HepG2 (cell line): ENCODE results near the gene KDM7A. TPM values are rescaled to one million over a fixed set of nuclear protein-coding genes. Genes with fewer than 3 reads are reported as not detected.

Experiments used
- ATAC-seq: fragments of 200-7000 bp; cut with Tn5 transposase; 3 replicates; pipeline ENCODE4 v1.9.1; 2020; ENCODE audit warnings: mild to moderate bottlenecking, moderate library complexity
- BruUV-seq: library from RNA; stranded (reverse); fragments of 400-500 nt; replicated peaks from 2 replicates; lab custom pipeline; 2021; lab: Mats Ljungman, UMichigan
- CTCF ChIA-PET: fragments of 300-600 bp; formaldehyde crosslinking; extraction: SDS; loops from one replicate; lab custom pipeline; 2021; ENCODE audit warnings: low total read pairs, inconsistent platforms, low intra/inter-chr PET ratio; lab: Yijun Ruan, JAX
- POLR2A ChIA-PET: fragments of 350-600 bp; sonication (Branson Sonifier 250); formaldehyde crosslinking; loops from one replicate; lab custom pipeline; 2020; ENCODE audit warnings: antibody characterized with exemption, inconsistent platforms; lab: Yijun Ruan, JAX
- DNase-seq: peaks from one replicate; pipeline ENCODE4 v3.0.0-alpha.2; 2015; ENCODE audit warnings: low spot score
- FAIRE-seq: peaks from 3 replicates; lab custom pipeline; 2011; peaks lifted over from hg19 to GRCh38; lab: Jason Lieb, UNC
- H2AFZ ChIP-seq: one replicate; pipeline ENCODE4 v1.6.1; 2011; ENCODE audit warnings: low read length, inconsistent platforms
- H3K27ac ChIP-seq: fragments of 300-600 bp; 3 replicates; pipeline ENCODE4 v1.8.0; 2011; ENCODE audit warnings: mixed run types, mild to moderate bottlenecking, mixed read lengths, low read length, inconsistent platforms; ENCODE audit not compliant: insufficient read depth; ENCODE audit errors: extremely low read length
- H3K27me3 ChIP-seq, 2 experiments: fragments of 200-600 bp in 1 of 2; 2 replicates in 1 of 2; 3 replicates in 1 of 2; pipeline versions ENCODE4 v1.6.0 to v1.8.0; 2011; ENCODE audit warnings: low read length in 2 of 2, mild to moderate bottlenecking in 2 of 2, moderate library complexity in 2 of 2, inconsistent platforms in 1 of 2; ENCODE audit not compliant: insufficient read depth in 2 of 2, control insufficient read depth in 1 of 2
- H3K36me3 ChIP-seq, 2 experiments: fragments of 200-600 bp in 1 of 2; replicated peaks in 1 of 2; 2 replicates in 1 of 2; 3 replicates in 1 of 2; pipeline versions ENCODE4 v1.5.1 to v1.8.0; 2011; ENCODE audit warnings: low read length in 2 of 2, inconsistent platforms in 1 of 2; ENCODE audit not compliant: insufficient read depth in 2 of 2, control insufficient read depth in 1 of 2
- H3K4me1 ChIP-seq: 2 replicates; pipeline ENCODE4 v1.5.1; 2012; ENCODE audit warnings: low read length, inconsistent platforms; ENCODE audit not compliant: insufficient read depth
- H3K4me2 ChIP-seq: 2 replicates; pipeline ENCODE4 v1.6.0; 2011; ENCODE audit warnings: low read depth, low read length, inconsistent platforms
- H3K4me3 ChIP-seq, 3 experiments: fragments of 200-600 bp in 1 of 3; sonication (generic), shearing (Covaris generic) in 1 of 3; replicated peaks in 1 of 3; 2 replicates each; pipeline ENCODE4 v1.5.1; 2011 to 2016; ENCODE audit warnings: low read length in 3 of 3, inconsistent platforms in 2 of 3, low read depth in 2 of 3, mild to moderate bottlenecking in 2 of 3, control low read depth in 1 of 3, mixed read lengths in 1 of 3; ENCODE audit not compliant: insufficient read depth in 1 of 3
- H3K79me2 ChIP-seq: one replicate; pipeline ENCODE4 v1.6.1; 2011; ENCODE audit warnings: low read length, inconsistent platforms; ENCODE audit not compliant: insufficient read depth
- H3K9ac ChIP-seq: 2 replicates; pipeline ENCODE4 v1.6.0; 2011; ENCODE audit warnings: mild to moderate bottlenecking, low read depth, low read length, inconsistent platforms; ENCODE audit not compliant: insufficient read depth
- H3K9me3 ChIP-seq: 2 replicates; pipeline ENCODE4 v1.5.1; 2012; ENCODE audit warnings: mild to moderate bottlenecking, low read length
- H4K20me1 ChIP-seq: 2 replicates; pipeline ENCODE4 v1.6.0; 2011; ENCODE audit warnings: inconsistent platforms, mild to moderate bottlenecking, low read length, moderate library complexity; ENCODE audit not compliant: insufficient read depth
- RXRA ChIP-seq: sonication (generic); formaldehyde crosslinking; IDR thresholded peaks from 2 replicates; pipeline ENCODE4 v1.5.1; 2020; ENCODE audit warnings: missing genetic modification reagents
- TBX2 ChIP-seq: sonication (generic); formaldehyde crosslinking; IDR thresholded peaks from 2 replicates; pipeline ENCODE4 v1.5.0; 2020; ENCODE audit warnings: missing genetic modification reagents, mild to moderate bottlenecking, borderline replicate concordance
- TEAD3 ChIP-seq: optimal IDR thresholded peaks from 2 replicates; pipeline ENCODE3; 2016; ENCODE audit warnings: borderline replicate concordance
- WIZ ChIP-seq: sonication (generic); formaldehyde crosslinking; IDR thresholded peaks from 2 replicates; pipeline ENCODE4 v1.5.1; 2020; ENCODE audit warnings: mild to moderate bottlenecking, missing genetic modification reagents
- ZBTB38 ChIP-seq: sonication (generic); formaldehyde crosslinking; IDR thresholded peaks from 2 replicates; pipeline ENCODE4 v1.5.1; 2020; ENCODE audit warnings: mild to moderate bottlenecking, missing genetic modification reagents
- ZNF839 ChIP-seq: sonication (generic); formaldehyde crosslinking; IDR thresholded peaks from 2 replicates; pipeline ENCODE4 v1.4.0; 2020; ENCODE audit warnings: missing genetic modification reagents, mild to moderate bottlenecking, borderline replicate concordance
- WGBS: methylation state at CpG from one replicate; pipeline ENCODE4 v1.1.6; 2017; ENCODE audit warnings: low lambda C conversion rate; 5-methylcytosine and 5-hydroxymethylcytosine counted together
- in situ Hi-C: cut with HindIII; loops from 2 replicates; pipeline ENCODE4 v1.10.0; 2017; ENCODE audit warnings: low pct_unique_long_range_greater_than_20kb; ENCODE audit not compliant: extremely low pct_ligation_motif_present
- intact Hi-C: fragments of 100-400 bp; cut with micrococcal nuclease; formaldehyde crosslinking; loops from one replicate; pipeline ENCODE4 v1.10.0; 2022; ENCODE audit not compliant: unreplicated experiment
- polyA plus RNA-seq, 8 experiments: library from polyadenylated mRNA; depleted of rRNA in 3 of 8; stranded (reverse) in 7 of 8; unstranded in 1 of 8; fragments of >200 nt; fragmentation: Illumina TruSeq in 4 of 8; extraction: Trizol in 4 of 8; gene quantifications; 2 replicates each; pipeline versions ENCODE4 v1.2.1 to v1.2.3, GENCODE V29; 2011 to 2016; ENCODE audit warnings: low read depth in 4 of 8, missing spikeins in 1 of 8, mixed read lengths in 1 of 8; ENCODE audit not compliant: insufficient read depth in 1 of 8
- total RNA-seq, 5 experiments: library from RNA; depleted of rRNA; stranded (reverse); fragments of >200 nt; fragmentation: Illumina TruSeq; extraction: Trizol; gene quantifications; 2 replicates each; pipeline ENCODE4 v1.2.3, GENCODE V29; 2016; ENCODE audit warnings: low read depth in 1 of 5
- TF ChIP-seq, protein P1 (sequence below): sonication (generic); formaldehyde crosslinking; IDR thresholded peaks from 2 replicates; pipeline ENCODE4 v1.5.1; 2020; ENCODE audit warnings: mild to moderate bottlenecking, missing genetic modification reagents, moderate library complexity
- TF ChIP-seq, protein P2 (sequence below): sonication (generic); formaldehyde crosslinking; IDR thresholded peaks from 2 replicates; pipeline ENCODE4 v1.4.0; 2020; ENCODE audit warnings: mild to moderate bottlenecking, missing genetic modification reagents

KDM7A gene
- total and polyA plus RNA-seq, 2 of the 13 experiments (the other 11 are each of a cell fraction or from before 2014, with no cell fraction given) = 10.8 to 16.8 TPM

DNA sequence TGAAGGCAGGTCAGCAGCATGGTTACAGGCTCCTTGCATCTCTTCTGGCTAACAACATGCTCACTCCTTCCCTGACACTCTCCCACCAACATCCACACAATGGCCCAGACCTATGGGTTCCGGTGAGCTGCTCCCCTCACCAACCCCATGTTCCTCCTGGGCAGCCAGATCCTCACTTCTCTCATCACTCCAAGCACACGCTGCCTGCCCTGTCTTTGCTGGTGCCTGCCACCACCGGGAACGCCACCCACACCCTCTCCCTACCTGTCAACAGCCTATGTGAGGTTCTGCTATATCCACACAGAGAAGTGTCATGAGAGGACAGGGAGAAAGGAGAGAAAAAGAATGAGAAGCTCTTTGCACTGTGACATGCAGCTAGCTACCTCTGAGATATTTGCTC lies 128.6 kb downstream of the KDM7A start:
- intact Hi-C loops = no loop called here
- H3K27ac ChIP-seq = peak overlapping the region; percentile 76
- no TSS peak for BruUV-seq
- no peaks in the 10 kb centered on the region for H3K9me3 ChIP-seq
- DNase-seq (no peak), ATAC-seq (no peak), FAIRE-seq (no peak)
- no peaks in the 10 kb centered on the region for H3K27me3 ChIP-seq
- H4K20me1 ChIP-seq = no peaks in the 10 kb centered on the region
- in situ Hi-C loops = no loop called here
- peaks cover 5% of the 10 kb centered on the region for H3K79me2 ChIP-seq
- peaks cover 1 to 7% of the 10 kb centered on the region in 2 experiments; a peak in 2 of 5 replicates for H3K36me3 ChIP-seq
- H3K4me2 ChIP-seq = peak overlapping the region; percentile 64
- no peak overlapping the region for H2AFZ ChIP-seq
- TF ChIP-seq, protein P1, sequence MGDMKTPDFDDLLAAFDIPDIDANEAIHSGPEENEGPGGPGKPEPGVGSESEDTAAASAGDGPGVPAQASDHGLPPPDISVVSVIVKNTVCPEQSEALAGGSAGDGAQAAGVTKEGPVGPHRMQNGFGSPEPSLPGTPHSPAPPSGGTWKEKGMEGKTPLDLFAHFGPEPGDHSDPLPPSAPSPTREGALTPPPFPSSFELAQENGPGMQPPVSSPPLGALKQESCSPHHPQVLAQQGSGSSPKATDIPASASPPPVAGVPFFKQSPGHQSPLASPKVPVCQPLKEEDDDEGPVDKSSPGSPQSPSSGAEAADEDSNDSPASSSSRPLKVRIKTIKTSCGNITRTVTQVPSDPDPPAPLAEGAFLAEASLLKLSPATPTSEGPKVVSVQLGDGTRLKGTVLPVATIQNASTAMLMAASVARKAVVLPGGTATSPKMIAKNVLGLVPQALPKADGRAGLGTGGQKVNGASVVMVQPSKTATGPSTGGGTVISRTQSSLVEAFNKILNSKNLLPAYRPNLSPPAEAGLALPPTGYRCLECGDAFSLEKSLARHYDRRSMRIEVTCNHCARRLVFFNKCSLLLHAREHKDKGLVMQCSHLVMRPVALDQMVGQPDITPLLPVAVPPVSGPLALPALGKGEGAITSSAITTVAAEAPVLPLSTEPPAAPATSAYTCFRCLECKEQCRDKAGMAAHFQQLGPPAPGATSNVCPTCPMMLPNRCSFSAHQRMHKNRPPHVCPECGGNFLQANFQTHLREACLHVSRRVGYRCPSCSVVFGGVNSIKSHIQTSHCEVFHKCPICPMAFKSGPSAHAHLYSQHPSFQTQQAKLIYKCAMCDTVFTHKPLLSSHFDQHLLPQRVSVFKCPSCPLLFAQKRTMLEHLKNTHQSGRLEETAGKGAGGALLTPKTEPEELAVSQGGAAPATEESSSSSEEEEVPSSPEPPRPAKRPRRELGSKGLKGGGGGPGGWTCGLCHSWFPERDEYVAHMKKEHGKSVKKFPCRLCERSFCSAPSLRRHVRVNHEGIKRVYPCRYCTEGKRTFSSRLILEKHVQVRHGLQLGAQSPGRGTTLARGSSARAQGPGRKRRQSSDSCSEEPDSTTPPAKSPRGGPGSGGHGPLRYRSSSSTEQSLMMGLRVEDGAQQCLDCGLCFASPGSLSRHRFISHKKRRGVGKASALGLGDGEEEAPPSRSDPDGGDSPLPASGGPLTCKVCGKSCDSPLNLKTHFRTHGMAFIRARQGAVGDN (CRISPR knock-in tag) = peak; percentile 62
- TF ChIP-seq WIZ (CRISPR knock-in tag) (no peak), TBX2 (CRISPR knock-in tag) (0 out of 2 replicates have a peak, but pooled peaks have one; percentile 20), RXRA (no peak), ZNF839 (CRISPR knock-in tag) (peak; percentile 73; the same call in 1 of the 2 replicates), TEAD3 (CRISPR knock-in tag) (peak; percentile 32), ZBTB38 (CRISPR knock-in tag) (peak; percentile 49; the same call in 1 of the 2 replicates)
- TF ChIP-seq, protein P2, sequence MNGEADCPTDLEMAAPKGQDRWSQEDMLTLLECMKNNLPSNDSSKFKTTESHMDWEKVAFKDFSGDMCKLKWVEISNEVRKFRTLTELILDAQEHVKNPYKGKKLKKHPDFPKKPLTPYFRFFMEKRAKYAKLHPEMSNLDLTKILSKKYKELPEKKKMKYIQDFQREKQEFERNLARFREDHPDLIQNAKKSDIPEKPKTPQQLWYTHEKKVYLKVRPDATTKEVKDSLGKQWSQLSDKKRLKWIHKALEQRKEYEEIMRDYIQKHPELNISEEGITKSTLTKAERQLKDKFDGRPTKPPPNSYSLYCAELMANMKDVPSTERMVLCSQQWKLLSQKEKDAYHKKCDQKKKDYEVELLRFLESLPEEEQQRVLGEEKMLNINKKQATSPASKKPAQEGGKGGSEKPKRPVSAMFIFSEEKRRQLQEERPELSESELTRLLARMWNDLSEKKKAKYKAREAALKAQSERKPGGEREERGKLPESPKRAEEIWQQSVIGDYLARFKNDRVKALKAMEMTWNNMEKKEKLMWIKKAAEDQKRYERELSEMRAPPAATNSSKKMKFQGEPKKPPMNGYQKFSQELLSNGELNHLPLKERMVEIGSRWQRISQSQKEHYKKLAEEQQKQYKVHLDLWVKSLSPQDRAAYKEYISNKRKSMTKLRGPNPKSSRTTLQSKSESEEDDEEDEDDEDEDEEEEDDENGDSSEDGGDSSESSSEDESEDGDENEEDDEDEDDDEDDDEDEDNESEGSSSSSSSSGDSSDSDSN (CRISPR knock-in tag) = 0 out of 2 replicates have a peak, but pooled peaks have one; percentile 24
- WGBS = 81% methylated on average over 4 of the region's 4 CpGs
- peaks cover 69% of the 10 kb centered on the region for H3K4me1 ChIP-seq
- POLR2A ChIA-PET = interaction anchor here (1.4 to 1.7 kb wide), 3 partner anchors 9 to 182 kb away, joined by 5 to 8 read pairs (median 5); partner anchors contain the start of gene KDM7A
- H3K4me3 ChIP-seq = peak overlapping the region in 1 of 3 experiments; percentile 3; a peak in 1 of 6 replicates
- CTCF ChIA-PET = no interaction called here
- H3K9ac ChIP-seq = 0 out of 2 replicates have a peak overlapping the region, but pooled peaks have one; percentile 16
